Activated CD8-positive, alpha-beta memory T cell treated with anti-CD3 and anti-CD28 coated beads for 1 hour (primary cell): ENCODE measurements around the gene GMPPA.
A peak's percentile ranks its signal among the peaks of the same experiment; 100 is the strongest.

ENCODE experiments used
- DNase-seq, 2 donors: peaks; one replicate each; pipeline ENCODE4 v3.0.0-alpha.2; 2020; ENCODE audit warnings: low read depth in 1 of 2; ENCODE audit errors: extremely low read depth in 1 of 2

The GMPPA gene

DNA sequence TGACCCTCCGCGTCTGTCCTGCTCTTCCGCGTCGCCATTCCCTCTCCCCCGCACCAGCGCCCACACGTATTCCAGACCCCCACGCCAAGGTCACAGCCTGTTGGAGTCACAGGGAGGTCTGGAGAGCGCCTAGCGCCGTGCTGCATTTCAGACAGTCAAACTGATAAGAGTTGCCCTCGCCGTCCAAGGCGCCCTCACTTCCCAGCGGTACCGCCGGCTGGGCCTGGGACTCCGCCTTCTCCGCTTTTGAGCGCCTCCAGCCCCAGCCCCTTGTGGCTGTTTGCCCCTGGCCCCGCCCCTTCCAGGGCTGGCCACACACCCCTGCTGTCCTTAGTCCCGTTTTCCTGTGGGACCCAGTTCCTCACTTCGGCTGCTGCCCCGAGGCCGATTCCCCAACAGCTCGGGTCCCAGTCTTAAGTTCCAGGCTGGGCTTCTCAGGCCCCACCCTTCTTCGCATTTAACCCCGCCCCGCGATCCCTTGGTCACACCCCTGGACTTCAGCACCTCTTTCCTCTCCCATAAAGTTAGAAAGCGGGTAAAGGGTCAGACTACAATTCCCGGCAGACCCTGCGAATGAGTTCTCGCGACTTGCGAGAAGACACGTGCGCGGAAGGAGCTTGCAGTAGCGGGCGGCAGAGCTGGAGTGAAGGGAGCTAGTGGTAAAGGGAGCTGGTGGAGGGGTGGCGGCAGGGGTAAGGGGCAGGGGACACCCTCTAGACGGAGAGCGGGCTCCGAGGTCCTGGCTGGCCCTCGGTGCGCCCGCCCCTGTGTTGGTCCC is at the start of gene GMPPA:
Gene GMPPA, plus strand, starts transcription at position 612 of the 778 bp plus-strand sequence. CDS start 1,085 bp downstream, outside the sequence.
- DNase-seq: peak; percentile 71 to 77

DNA sequence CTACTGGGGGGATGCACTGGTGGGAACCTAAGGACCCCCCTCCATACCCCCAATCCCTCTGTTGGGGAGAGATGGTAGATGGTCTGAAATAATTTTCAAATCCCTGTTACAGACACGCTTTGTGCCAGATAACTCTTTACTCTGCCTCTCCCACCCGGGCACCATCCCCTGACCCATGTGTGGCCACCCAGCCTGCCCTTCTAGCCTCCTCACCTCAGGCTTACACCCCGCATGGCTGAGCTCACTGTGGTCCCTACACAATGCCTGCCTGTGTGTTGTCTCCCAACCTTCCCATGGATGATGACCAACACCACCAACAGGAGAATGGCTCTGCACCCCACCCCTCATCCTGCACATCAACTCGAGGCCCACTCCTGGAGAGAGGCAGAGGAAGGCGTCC is 49.1 kb upstream of the GMPPA start:
- DNase-seq: no peak

DNA sequence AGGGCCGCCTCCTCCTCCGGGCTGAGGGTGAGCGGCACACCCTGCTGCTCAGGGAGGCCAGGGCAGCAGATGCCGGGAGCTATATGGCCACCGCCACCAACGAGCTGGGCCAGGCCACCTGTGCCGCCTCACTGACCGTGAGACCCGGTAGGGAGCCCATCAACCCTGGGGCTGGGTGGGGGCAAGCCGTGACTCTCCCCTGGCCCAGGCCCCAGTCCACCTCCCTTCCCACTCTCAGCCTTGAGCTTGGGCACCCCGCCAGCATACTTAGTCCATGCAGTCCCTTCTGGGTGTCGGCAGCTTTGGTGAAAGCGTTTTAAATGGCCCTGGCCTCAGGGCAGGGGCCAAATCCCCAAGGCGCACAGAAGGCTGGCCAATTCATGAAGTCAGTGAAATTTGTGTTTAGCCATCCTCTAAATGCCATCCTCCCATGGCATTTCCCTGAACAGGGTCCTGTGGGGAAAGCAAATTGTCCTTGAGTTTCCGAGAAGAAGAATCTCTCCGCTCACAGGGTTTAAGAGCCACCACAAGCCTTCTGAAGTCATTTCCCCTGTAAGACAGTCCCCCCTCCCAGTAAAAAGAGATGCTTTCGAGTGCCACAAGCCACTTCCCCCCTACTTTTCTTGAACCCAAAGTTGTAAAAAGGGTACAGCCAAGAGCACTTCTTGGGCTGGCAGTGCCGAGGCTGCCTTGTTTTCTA is 46.9 kb upstream of the GMPPA start:
- no peak for DNase-seq

DNA sequence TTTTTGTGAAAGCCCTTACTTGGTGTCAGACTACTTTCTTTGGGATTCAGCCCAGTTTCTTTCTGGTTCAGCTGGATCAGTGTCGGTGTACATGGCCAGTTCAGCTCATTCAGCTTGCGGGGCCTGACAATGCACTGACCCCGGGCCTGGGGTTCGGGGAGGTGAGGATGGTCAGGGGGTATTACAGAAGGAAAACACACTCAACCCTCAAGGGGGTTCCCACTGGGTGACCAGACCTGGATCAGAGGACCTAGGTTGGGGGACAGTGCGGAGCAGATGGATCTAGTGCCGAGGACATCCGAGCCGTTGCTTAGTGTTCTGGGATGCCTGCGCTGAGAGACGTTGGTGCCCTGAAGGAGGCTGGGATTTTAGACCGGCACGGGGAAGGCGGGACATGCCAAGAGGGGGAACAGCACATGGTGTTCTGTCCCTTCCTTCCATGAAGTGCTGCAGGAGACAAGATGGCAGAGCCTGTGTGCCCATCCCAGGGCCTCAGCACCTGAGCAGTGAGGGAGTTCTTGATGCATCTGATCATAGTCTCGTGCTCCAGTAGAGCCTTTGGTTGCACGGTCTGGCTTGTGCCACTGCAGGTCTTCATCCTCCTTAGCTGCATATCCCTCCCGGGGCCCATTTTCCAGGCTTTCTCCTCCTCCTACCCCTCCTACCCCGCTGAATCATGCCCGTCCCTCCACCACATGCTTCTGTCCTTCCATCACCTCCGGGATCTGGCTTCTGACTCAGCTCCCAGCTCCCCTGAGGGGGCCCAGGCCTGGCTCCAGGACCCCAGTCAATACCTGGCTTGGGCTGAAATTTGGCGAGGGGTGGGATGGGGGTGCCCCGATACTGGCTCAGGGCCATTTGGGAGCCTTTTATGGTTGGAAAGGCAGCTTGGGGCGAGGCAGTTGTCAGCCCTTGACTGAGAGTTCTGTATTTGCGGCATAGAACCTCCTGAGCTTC is 46.1 kb upstream of the GMPPA start:
- no peak for DNase-seq

DNA sequence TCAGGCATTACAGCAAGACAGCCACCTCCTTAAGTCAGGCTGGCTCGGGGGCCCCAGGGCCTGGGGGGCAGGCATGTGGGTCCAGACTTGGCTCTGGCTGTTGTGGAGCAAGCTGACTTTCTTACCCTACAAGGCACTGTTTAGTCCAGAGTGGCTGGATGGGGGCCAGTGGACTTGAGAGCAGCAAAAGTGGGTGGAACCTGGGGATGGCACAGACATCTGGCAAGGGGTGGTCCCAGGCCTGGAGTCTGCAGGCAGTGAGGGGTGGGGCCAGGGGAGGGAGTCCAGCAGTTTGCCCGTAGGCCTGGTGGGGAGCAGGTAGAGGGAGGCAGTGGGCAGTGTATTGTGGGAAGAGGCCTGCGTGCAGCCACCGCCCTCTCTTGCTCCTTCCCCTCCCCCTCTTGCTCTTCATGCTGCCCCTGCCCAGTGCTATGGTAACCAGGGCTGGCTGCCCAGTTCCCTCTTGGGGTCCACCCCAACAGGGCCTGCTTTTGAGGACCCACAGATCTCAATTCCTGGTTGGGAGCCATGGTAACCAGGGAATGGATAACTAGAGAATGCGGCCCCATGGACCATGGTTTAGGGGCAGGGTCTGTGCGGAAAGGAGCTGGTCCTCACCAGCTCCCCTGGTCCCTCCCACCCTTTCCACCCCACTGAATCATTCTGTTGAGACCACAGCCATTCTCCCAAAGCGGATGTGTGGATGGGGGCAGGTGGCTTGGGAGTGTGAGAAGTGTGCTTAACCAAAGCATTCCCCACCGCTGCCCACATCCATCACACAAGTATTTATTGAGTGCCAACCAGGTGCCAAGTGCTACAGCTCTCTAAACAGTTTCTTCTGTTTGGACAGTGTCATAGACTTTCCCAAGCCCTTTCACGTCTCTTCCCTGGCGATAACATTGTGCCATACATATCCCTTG is 44.8 kb upstream of the GMPPA start:
- DNase-seq: no peak

DNA sequence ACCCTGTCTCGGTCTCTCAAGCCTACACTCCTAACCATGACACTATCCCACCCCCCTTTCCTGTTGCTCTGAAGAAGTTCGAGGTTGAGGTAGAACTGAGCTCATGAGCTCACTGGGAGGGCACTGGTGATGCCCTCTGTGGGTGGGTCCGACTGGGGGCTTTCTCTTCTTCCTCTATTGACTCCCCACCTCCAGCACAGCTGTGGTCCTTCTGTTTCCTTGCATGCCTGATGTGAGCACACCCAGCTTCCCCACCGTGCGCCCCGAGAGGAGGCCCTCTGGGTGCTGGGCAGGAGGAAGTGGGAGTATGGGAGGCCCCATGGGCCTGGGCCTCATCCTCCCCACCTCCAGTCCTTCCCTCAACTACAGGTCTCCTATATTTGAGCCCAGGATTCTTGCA is 43.1 kb upstream of the GMPPA start:
- no peak for DNase-seq

DNA sequence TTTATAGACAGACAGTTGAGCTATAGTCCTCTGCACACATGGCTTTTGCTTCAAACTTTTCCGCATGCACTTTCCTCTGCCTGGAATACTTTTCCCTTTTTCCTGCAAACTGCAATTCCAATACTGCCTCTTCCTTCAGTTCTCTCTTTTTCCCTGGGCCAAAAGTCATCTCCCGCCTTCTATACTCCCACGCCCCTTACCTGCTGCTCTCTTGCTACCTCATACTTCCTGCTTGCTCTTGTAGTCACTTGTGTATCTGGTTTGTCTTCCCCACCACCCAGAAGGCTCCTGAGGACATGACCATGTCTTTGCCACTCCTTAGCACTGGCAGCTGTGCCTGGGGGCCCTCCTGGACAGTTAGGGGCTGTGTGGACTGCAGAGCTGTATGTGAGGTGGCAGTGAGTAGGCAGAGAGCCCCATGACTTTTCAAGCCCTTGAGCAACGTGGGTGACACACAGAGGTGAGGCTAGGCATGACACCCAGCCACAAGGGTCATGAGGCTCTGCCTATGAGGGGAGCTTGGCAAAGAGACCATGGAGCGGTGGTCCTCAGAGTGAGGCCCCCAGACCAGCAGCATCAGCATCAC is 40.8 kb upstream of the GMPPA start:
- DNase-seq: no peak

DNA sequence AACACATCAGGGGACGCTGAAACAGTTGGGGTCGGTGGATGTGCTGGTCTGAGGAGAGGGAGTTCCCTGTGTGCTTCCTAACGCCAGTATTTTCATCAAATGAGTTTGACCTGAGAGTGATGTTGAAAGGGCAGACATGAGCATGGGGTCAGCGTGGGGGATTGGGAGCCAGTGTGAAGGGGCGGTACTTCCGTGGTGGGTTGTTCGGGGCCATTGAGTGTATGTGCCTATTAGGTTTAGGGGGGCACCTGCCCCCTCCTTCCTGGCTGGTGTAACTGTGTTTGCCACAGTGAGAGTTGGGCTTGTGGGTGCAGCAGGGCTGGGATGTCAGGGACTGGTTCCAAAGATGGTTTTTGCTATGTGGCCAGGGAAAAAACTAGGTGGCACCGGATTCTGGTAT is 39.7 kb upstream of the GMPPA start:
- DNase-seq: no peak

DNA sequence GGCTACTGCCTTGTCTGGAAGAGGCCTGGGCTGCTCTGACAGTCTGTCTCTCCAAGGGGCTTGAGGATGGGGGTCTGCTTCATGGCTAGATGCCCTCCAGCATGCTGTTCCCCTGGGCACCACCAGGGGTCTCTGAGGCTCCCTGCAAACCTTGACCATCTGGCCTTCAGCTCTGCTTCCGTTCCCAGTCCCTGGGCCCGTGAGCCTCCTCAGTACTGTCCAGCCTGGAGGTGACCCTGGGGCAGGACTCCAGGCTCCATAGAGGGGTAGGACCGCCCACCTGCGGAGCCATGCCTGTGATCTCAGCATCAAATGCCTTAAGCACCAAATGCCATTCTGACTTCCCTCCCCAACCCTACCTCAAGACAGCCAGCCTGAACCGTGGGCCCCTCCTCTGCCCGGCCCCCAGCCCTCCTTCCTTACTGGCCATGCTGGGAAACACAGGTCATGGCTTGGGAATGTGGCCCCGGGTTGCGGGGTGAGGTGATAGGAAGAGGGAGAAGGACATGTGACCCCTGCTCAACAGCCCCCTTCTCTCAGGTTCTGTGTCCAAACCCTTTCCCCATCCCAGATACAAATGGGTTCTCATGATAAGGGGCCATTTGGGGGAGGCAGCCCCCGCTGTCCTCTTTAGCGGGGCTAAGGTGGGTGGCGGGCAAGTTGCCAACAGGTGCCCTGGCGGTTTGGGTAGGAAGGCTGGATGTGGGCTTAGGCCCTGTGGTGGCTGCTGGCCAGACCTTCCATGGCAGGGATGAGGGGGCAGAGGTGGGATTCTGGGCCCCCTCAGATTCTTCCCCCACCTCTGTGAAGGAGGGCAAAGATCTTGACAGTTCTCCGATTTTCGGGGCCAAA is 39.0 kb upstream of the GMPPA start:
- DNase-seq: peak in 1 of 2 donors; percentile 17

DNA sequence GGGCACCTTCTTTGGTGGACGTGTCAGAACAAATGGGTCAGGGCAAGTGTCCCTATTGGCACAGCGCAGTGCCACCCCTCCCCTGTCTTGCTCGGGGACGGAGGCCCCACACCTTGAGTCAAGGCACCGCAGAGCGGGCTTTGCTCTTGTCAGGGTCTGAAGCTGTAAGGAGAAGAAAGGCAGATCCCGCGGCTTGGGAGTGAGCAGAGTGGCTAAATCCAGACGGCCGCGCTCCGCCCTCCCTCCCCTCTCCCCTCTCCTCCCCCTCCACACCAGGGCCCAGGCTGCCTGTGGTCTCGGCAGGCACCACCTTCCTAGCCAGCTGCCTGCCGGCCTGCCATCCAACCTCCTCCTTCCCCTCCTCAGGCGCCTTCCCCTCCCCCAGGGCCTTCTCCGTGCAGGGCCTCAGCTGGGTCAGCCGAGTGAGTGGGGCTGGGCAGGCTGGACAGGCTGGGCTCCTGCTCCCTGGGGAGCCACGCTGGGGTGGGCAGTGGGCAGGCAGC is 38.2 kb upstream of the GMPPA start:
- DNase-seq: no peak

DNA sequence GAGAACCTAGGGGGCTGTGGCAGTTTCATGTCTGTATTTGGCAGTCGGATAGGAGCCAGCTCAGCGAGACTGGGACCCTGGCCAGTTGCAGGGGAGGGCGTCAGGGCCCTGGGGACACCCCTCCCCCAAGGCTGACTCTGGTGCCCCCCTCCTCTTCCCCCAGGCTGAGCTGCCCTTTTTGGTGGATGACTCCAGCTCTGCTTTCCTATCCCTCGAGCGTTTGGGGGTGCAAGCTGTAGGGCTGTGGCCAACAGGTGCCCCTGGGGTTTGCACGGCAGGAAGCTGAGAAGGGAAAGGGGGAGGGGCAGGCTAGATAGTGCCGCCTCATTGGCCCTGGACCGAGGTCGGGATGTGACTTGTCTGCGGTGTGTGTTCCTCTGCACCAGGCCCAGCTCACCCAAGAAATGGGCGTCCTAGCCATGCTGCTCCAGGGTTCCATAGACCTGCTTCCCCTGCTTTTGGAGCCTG is 37.6 kb upstream of the GMPPA start:
- no peak for DNase-seq

DNA sequence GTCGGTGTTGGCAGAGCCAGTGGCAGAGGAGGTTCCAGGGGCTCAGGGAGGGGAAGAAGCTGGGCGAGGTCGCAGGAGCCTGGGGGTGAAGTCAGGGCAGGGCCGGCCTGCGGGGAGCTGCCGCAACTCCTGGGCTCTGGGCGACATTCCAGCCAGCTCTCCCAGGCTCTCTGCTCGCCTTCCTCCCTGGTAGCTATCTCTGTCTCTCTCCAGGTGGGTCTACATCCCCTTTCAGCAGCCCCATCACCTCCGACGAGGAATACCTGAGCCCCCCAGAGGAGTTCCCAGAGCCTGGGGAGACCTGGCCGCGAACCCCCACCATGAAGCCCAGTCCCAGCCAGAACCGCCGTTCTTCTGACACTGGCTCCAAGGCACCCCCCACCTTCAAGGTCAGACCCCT is 37.0 kb upstream of the GMPPA start:
- no peak for DNase-seq

DNA sequence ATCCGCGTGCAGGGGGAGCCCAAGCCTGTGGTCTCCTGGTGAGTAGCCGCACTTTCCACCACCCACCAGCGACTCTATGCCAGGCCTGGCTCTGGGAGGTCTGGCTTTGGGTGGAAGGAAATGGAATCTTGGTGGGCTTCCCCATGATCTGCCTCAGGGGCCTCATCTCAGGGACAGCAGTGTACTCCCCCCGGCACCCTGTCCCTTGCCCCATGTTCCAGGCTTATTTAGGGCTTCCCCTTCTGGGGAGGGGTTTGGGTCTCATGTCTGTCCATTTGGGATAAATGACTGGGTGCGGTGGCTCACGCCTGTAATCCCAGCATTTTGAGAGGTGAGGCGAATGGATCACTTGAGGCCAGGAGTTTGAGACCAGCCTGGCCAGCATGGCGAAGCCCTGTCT is 36.3 kb upstream of the GMPPA start:
- no peak for DNase-seq

DNA sequence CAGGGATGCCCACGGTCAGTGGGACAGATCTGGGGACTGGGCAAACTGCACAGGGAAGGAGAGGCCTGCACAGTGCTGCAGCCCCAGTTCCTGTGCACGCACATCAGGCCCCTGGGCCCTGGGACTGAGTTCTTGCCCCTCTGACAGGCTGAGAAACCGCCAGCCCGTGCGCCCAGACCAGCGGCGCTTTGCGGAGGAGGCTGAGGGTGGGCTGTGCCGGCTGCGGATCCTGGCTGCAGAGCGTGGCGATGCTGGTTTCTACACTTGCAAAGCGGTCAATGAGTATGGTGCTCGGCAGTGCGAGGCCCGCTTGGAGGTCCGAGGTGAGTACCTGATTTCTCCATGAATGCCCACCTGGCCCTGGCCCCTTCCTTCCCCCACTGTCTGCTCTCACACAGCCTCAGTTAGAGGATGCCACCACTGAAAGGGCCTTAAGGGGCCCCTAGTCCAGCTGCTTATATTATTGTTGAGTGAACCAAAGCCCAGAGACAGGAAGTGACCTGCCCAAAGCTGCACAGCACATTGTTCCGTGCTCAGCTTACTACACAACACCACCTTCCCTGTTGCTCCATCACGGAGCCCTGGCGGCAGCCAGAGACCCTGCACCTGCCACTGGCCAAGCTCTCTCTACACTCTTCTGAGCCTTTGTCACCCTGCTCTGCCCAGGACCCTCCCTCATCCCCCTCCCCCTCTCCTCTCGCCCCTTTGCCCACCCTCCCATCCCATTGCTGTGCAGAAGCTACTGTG is 34.2 kb upstream of the GMPPA start:
- no peak for DNase-seq

DNA sequence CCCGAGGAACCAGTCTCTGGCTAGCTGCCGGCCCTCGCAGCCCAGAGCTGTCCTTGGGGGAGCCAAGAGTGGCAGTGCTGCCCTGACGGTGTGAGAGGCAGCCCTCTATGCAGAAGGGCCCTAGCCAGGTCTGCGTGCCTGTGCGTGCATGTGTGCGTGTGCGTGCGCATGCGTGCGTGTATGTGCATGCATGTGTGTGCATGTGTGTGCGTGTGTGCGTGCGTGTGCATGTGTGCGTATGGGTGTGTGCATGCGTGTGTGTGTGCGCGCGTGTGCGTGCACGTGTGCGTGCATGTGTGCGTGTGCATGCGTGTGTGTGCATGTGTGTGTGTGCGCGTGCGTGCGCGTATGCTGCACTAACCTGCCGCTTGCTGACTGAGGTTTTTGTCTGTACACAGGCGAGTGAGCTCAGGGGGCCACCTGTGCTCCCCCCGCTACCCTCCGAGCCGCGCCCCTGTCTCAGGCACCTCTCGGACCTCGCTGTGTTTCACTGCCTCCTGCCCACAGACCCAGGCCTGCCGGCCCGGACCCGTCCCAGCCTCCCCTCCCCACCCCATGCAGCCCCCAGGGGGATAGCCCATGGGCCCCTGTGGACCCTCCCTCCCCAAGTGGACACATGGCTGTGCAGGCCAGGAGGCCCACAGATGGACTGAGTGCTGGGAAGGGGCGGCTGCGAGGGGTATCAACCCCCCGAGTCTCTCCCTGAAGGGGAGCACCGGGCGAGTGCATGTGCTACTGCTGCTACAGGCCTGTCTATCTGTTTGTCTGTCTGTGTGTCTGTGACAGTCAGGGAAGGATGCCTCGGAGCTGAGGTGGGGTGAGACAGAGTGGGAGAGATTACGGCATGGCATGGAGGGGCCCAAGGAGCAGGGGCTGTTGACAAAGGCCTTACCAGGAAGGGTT is 32.8 kb upstream of the GMPPA start:
- DNase-seq: no peak

DNA sequence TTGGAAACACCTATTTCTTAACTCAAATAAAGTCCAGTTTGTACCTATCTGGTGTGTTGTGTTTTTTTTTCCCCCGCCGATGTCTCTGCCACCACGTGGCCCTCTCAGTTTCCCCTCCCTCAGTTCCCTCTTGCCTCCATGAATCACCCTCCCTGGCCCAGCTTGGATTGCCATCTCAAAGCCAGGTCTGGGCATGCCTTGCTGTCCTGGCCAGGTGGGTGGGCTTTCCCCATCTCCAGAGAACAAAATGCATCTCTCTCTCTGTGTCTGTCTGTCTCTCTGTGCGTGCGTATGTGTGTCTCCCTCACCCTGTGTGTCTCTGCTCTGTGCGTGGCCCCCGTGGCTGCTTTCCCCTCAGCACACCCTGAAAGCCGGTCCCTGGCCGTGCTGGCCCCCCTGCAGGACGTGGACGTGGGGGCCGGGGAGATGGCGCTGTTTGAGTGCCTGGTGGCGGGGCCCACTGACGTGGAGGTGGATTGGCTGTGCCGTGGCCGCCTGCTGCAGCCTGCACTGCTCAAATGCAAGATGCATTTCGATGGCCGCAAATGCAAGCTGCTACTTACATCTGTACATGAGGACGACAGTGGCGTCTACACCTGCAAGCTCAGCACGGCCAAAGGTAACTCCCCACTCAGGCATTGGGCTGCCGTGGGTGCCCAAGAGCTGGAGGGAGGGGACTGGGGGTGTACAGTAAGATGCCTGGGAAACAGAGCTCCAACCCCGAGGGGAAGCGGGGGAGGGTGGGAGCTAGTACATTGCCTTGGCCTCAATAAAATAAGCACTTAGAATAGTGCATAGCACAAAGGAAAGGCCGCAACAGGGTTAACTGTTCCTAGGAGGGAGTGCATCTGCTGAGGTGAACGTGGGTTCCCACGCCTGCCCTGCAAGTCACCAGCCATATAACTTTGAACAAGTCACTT is 31.6 kb upstream of the GMPPA start:
- no peak for DNase-seq
